H1 (cell line): Measurements from ENCODE around the gene PRC1. TPM values are rescaled to one million over a fixed set of nuclear protein-coding genes. Genes with fewer than 3 reads are reported as not detected.

Experiments
- CHD7 ChIP-seq: fragments of 300-600 bp; sonication (generic); IDR thresholded peaks from 2 replicates; pipeline ENCODE4 v1.7.1; 2012; ENCODE audit warnings: low read length, moderate library complexity, mild to moderate bottlenecking, inconsistent platforms; ENCODE audit not compliant: insufficient replicate concordance
- CREB1 ChIP-seq: IDR thresholded peaks from 2 replicates; pipeline ENCODE4 v1.6.1; 2012; ENCODE audit warnings: inconsistent platforms
- KDM5A ChIP-seq: fragments of 200-600 bp; IDR thresholded peaks from 2 replicates; pipeline ENCODE4 v1.7.1; 2012; ENCODE audit warnings: mild to moderate bottlenecking, low read length, inconsistent platforms, mixed read lengths
- POU5F1 ChIP-seq: IDR thresholded peaks from 2 replicates; pipeline ENCODE4 v1.6.1; 2011; ENCODE audit warnings: low read depth, mild to moderate bottlenecking, low read length, moderate library complexity
- YY1 ChIP-seq: IDR thresholded peaks from 2 replicates; pipeline ENCODE4 v1.6.1; 2011; ENCODE audit warnings: low read depth, mild to moderate bottlenecking, low read length
- polyA plus RNA-seq, 7 experiments: library from polyadenylated mRNA; depleted of rRNA in 3 of 7; stranded (reverse) in 5 of 7; unstranded in 2 of 7; fragments of >200 nt in 5 of 7; fragments of 200-250 nt in 2 of 7; gene quantifications; 1 replicate in 5 of 7; 2 replicates in 1 of 7; 4 replicates in 1 of 7; pipeline versions ENCODE4 v1.2.1 to v1.2.3, GENCODE V29; 2011 to 2013; ENCODE audit warnings: missing spikeins in 2 of 7, mixed read lengths in 2 of 7
- total RNA-seq: library from RNA; stranded (reverse); fragmentation: NEBNext Ultra II Directional; extraction: Animal tissue kit (Norgen Biotek cat#: 25700); gene quantifications from 2 replicates; pipeline ENCODE4 v1.2.1, GENCODE V29; 2021

PRC1 gene
- total and polyA plus RNA-seq, 2 of the 8 experiments (the other 6 are each of a cell fraction or from before 2014, with no cell fraction given), result 90.7 to 181 TPM

GRCh38 chr15:91001209-91001608 is 6.9 kb upstream of the PRC1 start (continued):
- TF ChIP-seq POU5F1 (no peak), CHD7 (no peak), CREB1 (no peak), YY1 (no peak), KDM5A (no peak)
